Upper lobe of right lung (tissue), 1 donor: ENCODE measurements around the gene DLX5. TPM values are rescaled to one million over a fixed set of nuclear protein-coding genes. Genes with fewer than 3 reads are reported as not detected.

Experiments
- ATAC-seq: fragments of 200-7000 bp; cut with Tn5 transposase; one replicate; pipeline ENCODE4 v1.9.1; 2020; ENCODE audit warnings: mild to moderate bottlenecking, moderate library complexity
- DNase-seq: peaks from one replicate; pipeline ENCODE4 v3.0.0-alpha.2; 2020
- H3K27ac ChIP-seq: fragments of 200-600 bp; one replicate; pipeline ENCODE4 v1.8.0; 2022
- H3K27me3 ChIP-seq: fragments of 200-600 bp; one replicate; pipeline ENCODE4 v1.8.0; 2022; ENCODE audit warnings: mild to moderate bottlenecking
- H3K36me3 ChIP-seq: fragments of 200-600 bp; one replicate; pipeline ENCODE4 v1.8.0; 2022
- H3K4me1 ChIP-seq: fragments of 200-600 bp; one replicate; pipeline ENCODE4 v1.8.0; 2022
- H3K4me3 ChIP-seq: fragments of 200-600 bp; one replicate; pipeline ENCODE4 v1.8.0; 2022; ENCODE audit warnings: mild to moderate bottlenecking
- H3K9me3 ChIP-seq: fragments of 200-600 bp; one replicate; pipeline ENCODE4 v1.8.0; 2022
- intact Hi-C: fragments of 100-400 bp; cut with DNase I; formaldehyde crosslinking; loops from one replicate; pipeline ENCODE4 v1.11.0; 2022
- total RNA-seq: library from RNA; stranded (reverse); fragmentation: NEBNext Ultra II Directional; extraction: Animal tissue kit (Norgen Biotek cat#: 25700); gene quantifications from one replicate; pipeline ENCODE4 v1.2.1, GENCODE V29; 2021
- TF ChIP-seq, protein P1 (sequence below): fragments of 200-600 bp; IDR thresholded peaks from one replicate; pipeline ENCODE4 v1.8.0; 2022; ENCODE audit warnings: antibody characterized with exemption
- donor health status: DM: no; HTN: yes; CAD: no; lungs with severe emphysema.

The DLX5 gene
- total RNA-seq, 1 donor from 2014 or later: not detected

DNA sequence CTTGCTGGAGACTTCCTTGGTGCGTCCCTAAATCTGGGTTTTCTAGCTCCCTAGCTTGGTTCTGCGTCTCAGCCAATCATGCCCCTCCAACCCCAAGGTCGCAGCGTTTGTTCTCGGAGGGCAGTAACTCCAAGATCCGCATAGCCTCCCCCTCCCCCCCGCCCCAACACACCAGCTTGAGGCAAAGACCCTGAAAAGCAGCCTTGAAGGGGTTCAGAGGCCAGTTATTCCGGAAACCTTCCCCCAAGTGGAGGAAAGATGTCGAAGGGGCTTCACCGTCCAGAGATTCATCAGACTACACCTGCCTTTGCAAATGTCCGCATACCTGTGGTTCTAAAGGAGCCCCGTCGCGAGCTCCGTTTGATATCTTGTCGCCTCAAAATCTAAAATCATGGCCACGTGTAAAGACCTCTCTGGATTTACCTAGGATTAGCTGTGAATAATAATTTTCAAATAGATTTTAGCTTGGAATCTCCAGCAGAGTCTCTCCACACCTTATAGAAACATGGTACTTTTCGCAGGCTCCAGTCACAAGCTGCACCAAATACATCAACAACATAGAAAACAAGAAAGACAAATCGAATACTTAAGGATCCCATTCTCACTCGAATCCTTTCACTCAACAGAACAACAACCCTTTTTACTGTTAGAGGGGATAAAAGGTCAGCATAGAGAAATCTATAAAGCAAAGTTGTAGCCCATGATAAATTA is 11.3 kb downstream of the DLX5 start:
- Histone ChIP-seq H3K27ac (no peak overlapping the region), H3K9me3 (no peaks in the 10 kb centered on the region), H3K27me3 (peaks cover 96% of the 10 kb centered on the region), H3K4me1 (no peaks in the 10 kb centered on the region), H3K36me3 (no peaks in the 10 kb centered on the region), H3K4me3 (no peak overlapping the region)
- TF ChIP-seq, protein P1, sequence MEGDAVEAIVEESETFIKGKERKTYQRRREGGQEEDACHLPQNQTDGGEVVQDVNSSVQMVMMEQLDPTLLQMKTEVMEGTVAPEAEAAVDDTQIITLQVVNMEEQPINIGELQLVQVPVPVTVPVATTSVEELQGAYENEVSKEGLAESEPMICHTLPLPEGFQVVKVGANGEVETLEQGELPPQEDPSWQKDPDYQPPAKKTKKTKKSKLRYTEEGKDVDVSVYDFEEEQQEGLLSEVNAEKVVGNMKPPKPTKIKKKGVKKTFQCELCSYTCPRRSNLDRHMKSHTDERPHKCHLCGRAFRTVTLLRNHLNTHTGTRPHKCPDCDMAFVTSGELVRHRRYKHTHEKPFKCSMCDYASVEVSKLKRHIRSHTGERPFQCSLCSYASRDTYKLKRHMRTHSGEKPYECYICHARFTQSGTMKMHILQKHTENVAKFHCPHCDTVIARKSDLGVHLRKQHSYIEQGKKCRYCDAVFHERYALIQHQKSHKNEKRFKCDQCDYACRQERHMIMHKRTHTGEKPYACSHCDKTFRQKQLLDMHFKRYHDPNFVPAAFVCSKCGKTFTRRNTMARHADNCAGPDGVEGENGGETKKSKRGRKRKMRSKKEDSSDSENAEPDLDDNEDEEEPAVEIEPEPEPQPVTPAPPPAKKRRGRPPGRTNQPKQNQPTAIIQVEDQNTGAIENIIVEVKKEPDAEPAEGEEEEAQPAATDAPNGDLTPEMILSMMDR: no peak
- no peak for ATAC-seq
- DNase-seq: no peak
- intact Hi-C loops: no loop called here

DNA sequence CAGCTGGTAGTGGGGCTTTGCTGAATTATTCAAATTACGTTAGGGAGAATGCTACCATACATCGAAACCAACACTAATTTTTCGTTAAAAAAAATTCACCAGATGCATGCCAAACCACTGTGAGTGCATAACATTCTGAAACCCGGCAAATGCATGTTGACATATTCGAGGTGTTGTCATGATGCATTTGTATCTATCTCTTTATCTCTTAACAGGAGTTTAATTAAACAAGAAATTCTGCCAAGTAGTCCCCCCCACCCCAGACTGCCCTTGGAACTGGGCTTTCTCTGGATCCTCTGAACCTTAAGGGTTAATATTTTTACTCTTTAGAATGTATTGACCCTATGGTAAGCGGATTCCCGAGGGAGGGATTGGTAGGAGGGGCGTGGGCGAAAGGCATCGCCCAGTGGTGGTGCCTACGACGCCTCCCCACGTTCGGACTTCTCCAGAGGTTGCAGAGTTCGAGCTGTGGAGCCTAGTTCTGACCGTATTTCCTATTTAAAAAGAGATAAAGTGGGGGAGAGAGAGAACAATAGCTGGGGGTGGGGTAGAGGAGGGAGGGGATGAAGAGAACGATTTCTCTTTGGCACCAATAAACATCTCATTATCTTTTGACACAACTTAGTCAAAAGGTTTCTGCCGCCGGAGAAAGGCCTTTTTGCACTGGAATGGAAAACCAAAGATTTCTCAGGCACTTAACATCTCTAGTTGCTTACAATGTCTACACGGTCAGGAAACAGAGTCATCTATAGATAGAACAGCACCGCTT is 12.1 kb downstream of the DLX5 start:
- no peaks in the 10 kb centered on the region for H3K36me3 ChIP-seq
- H3K27me3 ChIP-seq: peaks cover 96% of the 10 kb centered on the region
- no peaks in the 10 kb centered on the region for H3K4me1 ChIP-seq
- H3K27ac ChIP-seq: no peak overlapping the region
- no peaks in the 10 kb centered on the region for H3K9me3 ChIP-seq
- intact Hi-C loops: no loop called here
- TF ChIP-seq, protein P1: no peak
- H3K4me3 ChIP-seq: no peak overlapping the region
- ATAC-seq (no peak), DNase-seq (no peak)

DNA sequence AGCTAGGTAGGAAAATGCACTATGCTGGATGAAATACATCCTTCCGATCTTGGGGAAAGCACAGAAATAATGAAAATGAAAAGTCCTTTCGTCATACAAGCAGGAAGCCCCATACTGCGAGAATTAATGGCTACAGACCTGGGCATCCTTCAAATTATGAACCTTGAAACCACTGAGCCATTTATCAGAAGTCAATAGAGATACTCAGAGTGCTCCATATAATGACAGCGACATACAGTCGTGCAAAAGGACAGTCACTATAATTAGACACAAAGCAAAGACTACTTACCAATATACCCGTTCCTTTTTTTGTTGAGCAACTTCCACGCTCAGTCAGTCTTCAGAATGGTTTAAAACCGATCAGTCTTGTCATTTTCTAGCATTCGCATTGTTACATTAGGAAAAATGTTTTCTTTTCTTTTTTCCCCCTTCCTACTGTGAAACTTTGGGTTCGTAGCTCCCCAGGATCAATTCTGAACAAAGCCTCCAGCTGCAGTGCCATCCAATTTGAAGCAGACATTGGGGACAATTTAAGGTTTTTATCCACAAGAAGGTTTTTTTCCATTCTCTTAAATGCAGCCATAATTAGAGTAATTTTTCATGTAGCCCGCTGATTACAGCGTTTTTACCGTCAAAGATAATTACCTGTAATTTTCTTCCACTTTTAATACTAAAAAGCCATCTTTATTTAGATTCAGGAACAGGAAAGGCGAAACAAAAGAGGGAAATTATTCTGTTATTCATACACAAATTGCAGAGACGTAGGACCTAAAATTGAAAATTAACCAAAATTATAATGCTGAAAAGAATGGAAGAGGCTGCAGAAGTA is 12.9 kb downstream of the DLX5 start:
- no peak for DNase-seq
- H3K36me3 ChIP-seq: no peaks in the 10 kb centered on the region
- TF ChIP-seq, protein P1: no peak
- H3K27me3 ChIP-seq: peaks cover 96% of the 10 kb centered on the region
- no peak for ATAC-seq
- no peaks in the 10 kb centered on the region for H3K4me1 ChIP-seq
- intact Hi-C loops: no loop called here
- H3K27ac ChIP-seq: no peak overlapping the region
- no peak overlapping the region for H3K4me3 ChIP-seq
- H3K9me3 ChIP-seq: no peaks in the 10 kb centered on the region

DNA sequence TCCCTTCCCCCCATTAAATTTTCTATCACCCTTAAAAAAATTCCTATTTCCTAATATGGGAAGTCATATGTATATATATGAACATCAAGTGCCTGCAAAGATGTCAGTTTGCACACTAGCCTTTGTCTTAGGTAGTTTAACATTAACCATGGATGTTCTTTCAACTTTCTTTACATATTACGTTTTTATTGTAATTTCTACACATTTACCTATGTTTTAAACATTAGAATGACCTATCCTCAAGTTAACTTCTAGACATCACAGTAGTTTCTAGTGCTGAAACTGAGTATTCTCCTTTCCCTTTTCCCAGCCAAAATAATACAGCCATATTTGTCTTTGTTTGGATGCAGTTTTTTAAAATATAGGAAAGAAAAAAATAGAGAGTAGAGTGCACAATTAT is 13.5 kb downstream of the DLX5 start:
- Histone ChIP-seq H3K9me3 (no peaks in the 10 kb centered on the region), H3K36me3 (no peaks in the 10 kb centered on the region), H3K4me1 (no peaks in the 10 kb centered on the region), H3K4me3 (no peak overlapping the region), H3K27ac (no peak overlapping the region), H3K27me3 (peaks cover 95% of the 10 kb centered on the region)
- ATAC-seq (no peak), DNase-seq (no peak)
- TF ChIP-seq, protein P1: no peak
- intact Hi-C loops: no loop called here

DNA sequence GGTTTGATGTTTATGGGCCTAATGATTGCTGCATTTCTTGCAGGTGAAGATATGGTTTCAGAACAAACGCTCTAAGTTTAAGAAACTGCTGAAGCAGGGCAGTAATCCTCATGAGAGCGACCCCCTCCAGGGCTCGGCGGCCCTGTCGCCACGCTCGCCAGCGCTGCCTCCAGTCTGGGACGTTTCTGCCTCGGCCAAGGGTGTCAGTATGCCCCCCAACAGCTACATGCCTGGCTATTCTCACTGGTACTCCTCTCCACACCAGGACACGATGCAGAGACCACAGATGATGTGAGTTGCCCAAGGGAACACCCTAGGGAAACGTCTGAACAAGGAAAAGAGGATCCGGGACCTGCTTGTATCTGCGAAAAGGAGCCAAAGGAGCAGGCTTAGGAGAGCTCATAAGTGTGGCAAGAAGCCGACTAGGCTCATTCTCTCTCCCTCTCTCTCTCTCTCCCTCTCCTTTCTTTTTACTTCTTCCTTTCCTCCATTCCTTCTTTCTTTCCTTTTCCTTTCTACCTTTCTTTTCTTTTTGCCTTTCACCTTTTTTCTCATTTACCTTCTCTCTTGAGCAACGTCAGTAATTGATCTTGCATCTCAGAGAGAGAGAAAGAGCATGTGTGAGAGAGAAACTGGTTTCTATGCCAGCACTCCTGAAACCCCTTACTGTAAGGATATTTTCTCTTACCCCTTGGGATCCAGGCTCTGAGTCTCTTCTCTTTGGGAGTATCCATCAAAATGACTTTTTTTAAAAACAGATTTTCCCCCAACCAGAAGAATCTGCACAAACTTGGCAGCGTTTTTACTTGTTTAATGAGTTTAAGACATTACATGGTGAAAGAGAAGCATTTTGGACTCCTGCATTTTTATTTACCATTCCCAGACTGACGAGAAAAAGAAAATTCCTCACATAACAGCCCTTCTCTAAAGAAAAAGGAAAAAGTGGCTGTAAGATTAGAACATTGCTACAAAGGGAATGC is 14.6 kb downstream of the DLX5 start:
- H3K36me3 ChIP-seq: no peaks in the 10 kb centered on the region
- DNase-seq (no peak), ATAC-seq (no peak)
- H3K9me3 ChIP-seq: no peaks in the 10 kb centered on the region
- peaks cover 5% of the 10 kb centered on the region for H3K4me1 ChIP-seq
- peaks cover 99% of the 10 kb centered on the region for H3K27me3 ChIP-seq
- intact Hi-C loops: no loop called here
- TF ChIP-seq, protein P1: no peak
- H3K4me3 ChIP-seq: no peak overlapping the region
- H3K27ac ChIP-seq: no peak overlapping the region
